Hepatocyte (in vitro differentiated cells): ENCODE results near the gene P4HA3.

ENCODE experiments used
- CTCF ChIP-seq: fragments of 200-600 bp; sonication (generic); IDR thresholded peaks from 2 replicates; pipeline ENCODE4 v1.5.1; 2016; ENCODE audit warnings: antibody characterized with exemption, mild to moderate bottlenecking; ENCODE audit not compliant: poor library complexity
- EZH2 ChIP-seq: fragments of 200-600 bp; sonication (generic); IDR thresholded peaks from 2 replicates; pipeline ENCODE4 v1.6.1; 2016; ENCODE audit warnings: antibody characterized with exemption, mild to moderate bottlenecking, borderline replicate concordance
- EZH2phosphoT487 ChIP-seq: fragments of 200-600 bp; sonication (generic); IDR thresholded peaks from one replicate; pipeline ENCODE4 v1.6.1; 2018; ENCODE audit warnings: antibody characterized with exemption, mild to moderate bottlenecking, low read depth, moderate library complexity; ENCODE audit not compliant: unreplicated experiment, severe bottlenecking

- TF ChIP-seq CTCF, result no peak
- TF ChIP-seq EZH2, result no peak
- TF ChIP-seq EZH2phosphoT487, result no peak
Observed at GRCh38 chr11:74341921-74342320, 30.5 kb upstream of the P4HA3 start.
